H1 (cell line): Measurements from ENCODE around the gene CACNA1E.

Experiments
- POLR2A ChIP-seq, 2 experiments: IDR thresholded peaks; 1 replicate in 1 of 2; 2 replicates in 1 of 2; pipeline ENCODE4 v1.6.1; 2011; ENCODE audit warnings: low read depth in 2 of 2, low read length in 2 of 2, mild to moderate bottlenecking in 2 of 2; ENCODE audit errors: control extremely low read depth in 1 of 2
- SRF ChIP-seq: IDR thresholded peaks from 2 replicates; pipeline ENCODE4 v1.6.1; 2011; ENCODE audit warnings: mild to moderate bottlenecking, low read depth, low read length, moderate library complexity
- ZNF274 ChIP-seq: IDR thresholded peaks from 2 replicates; pipeline ENCODE4 v1.7.0; 2012; ENCODE audit warnings: low read length, borderline replicate concordance; ENCODE audit errors: extremely low read depth
- TF ChIP-seq, protein P1 (sequence below), 3 experiments: IDR thresholded peaks; 1 replicate in 2 of 3; 2 replicates in 1 of 3; pipeline versions ENCODE4 v1.5.1 to v1.6.1; 2011; ENCODE audit warnings: low read length in 3 of 3, mild to moderate bottlenecking in 3 of 3, inconsistent platforms in 2 of 3, low read depth in 1 of 3, moderate library complexity in 1 of 3; ENCODE audit not compliant: insufficient read depth in 1 of 3; ENCODE audit errors: control extremely low read depth in 1 of 3

DNA sequence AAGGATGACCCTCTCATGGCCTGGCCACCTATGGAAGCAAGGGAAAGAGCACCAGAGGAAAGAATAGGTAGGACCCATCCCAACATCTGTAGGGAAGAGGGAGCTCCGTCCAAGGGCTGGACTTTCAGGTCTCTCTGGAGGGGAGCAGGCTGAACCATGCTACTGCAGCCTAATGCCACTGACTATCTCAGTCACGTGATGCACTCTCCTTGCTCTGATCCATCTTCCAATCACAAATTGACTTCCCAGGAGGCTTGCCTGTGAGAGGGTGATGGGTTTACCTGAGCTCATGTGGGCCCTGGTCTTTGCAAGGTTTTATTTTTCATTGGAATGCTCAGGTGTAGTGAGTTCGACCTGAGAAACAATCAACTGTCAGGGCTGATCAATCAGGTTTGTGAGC, 128.8 kb downstream of the CACNA1E start:
- TF ChIP-seq, protein P1, sequence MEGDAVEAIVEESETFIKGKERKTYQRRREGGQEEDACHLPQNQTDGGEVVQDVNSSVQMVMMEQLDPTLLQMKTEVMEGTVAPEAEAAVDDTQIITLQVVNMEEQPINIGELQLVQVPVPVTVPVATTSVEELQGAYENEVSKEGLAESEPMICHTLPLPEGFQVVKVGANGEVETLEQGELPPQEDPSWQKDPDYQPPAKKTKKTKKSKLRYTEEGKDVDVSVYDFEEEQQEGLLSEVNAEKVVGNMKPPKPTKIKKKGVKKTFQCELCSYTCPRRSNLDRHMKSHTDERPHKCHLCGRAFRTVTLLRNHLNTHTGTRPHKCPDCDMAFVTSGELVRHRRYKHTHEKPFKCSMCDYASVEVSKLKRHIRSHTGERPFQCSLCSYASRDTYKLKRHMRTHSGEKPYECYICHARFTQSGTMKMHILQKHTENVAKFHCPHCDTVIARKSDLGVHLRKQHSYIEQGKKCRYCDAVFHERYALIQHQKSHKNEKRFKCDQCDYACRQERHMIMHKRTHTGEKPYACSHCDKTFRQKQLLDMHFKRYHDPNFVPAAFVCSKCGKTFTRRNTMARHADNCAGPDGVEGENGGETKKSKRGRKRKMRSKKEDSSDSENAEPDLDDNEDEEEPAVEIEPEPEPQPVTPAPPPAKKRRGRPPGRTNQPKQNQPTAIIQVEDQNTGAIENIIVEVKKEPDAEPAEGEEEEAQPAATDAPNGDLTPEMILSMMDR (IDR thresholded peaks at IDR 0.05; ENCODE audit: control extremely low read depth in 1 of 3, insufficient read depth in 1 of 3, low read depth in 1 of 3, low read length in 3 of 3): no peak
- TF ChIP-seq POLR2A (IDR thresholded peaks at IDR 0.05; ENCODE audit: control extremely low read depth in 1 of 2, low read depth in 2 of 2, low read length in 2 of 2) (no peak), ZNF274 (no peak), SRF (no peak)
